ENCODE measurements around the gene ALOX12.
A peak's percentile ranks its signal among the peaks of the same experiment; 100 is the strongest.

ALOX12 gene

GRCh38 chr17:7002288-7003047 is 6.6 kb downstream of the ALOX12 start:
- TF ChIP-seq EGR1 (IDR thresholded peaks at IDR 0.05) (no peak), NFIC (IDR thresholded peaks at IDR 0.05) (no peak)

DNA sequence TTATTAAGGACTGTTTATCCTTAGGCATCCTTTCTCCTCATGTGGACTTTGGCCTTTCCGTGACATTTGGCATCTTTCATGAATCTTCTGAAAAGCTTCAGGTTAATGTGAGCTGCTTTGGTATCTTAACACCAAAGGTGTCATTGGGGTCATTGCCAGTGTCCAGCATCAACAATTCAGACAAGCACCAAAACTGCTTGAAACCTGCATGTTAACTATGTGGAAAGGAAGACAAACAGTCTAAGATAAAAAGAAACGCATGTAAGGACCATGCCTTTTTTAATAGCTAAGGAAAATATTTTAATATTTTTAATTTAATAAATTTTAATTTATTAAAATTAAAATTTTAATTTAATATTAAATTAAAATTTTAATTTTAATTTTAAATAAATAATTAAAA is 7.9 kb downstream of the ALOX12 start:
- no peak for TF ChIP-seq TEAD4 (IDR thresholded peaks at IDR 0.05)

DNA sequence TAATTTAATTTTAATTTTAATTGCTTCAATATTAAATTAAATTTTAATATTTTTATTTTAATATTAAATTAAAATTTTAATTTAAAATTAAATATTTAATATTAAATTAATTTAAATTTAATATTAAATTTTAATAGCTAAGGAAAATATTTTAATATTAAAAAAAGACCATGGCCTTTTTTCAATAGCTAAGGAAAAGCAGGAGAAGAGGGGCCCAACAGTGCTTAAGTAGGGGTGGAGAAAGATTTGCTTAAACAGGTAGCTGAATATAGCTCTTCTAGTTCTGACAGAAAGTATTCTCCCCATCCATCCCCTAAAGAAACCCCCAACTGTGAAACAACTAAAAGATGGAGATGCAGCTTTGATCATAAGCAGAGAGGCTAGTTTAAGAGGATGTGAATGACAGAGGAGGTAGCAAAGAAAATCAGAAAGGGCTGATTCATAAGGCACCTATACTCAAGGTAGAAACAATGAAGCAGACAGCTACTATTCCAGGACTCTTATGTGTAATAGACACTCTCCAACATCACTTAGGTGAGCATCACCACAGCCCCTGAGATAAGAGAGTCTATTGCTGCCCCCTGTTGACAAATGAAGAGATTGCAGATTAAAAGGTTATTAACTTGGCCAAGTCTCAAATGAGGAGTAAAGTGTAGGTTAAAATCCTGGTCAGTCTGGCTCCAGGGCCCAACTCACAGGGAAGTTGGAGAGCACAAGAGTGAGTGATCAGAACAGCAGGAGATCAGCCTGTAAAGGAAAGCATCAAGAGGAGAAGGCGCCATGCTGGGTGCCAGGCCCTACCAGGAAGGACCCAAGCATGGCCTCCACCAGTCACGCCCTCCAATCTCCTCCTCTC is 8.8 kb downstream of the ALOX12 start:
- TF ChIP-seq TCF12 (IDR thresholded peaks at IDR 0.05; ENCODE audit: low read depth) (no peak), RAD21 (IDR thresholded peaks at IDR 0.05; ENCODE audit: low read depth) (peak; percentile 87)

DNA sequence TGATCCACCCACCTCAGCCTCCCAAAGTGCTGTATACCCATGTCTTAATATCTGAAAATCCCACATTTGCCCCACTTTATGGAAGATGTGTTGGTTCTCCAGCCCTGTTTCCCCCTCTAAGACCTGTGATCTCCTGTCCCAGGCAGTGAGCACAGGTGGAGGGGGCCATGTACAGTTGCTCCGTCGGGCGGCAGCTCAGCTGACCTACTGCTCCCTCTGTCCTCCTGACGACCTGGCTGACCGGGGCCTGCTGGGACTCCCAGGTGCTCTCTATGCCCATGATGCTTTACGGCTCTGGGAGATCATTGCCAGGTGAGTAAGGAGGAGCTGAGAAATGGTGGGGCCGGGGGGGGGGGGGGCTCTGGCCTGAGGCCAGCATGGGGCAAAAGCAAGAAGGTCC is 9.9 kb downstream of the ALOX12 start:
- TF ChIP-seq FOXM1 (IDR thresholded peaks at IDR 0.05; ENCODE audit: borderline replicate concordance, low read depth) (no peak), RAD21 (IDR thresholded peaks at IDR 0.05; ENCODE audit: low read depth) (no peak), CREB1 (IDR thresholded peaks at IDR 0.05; ENCODE audit: low read depth) (no peak), TAF1 (IDR thresholded peaks at IDR 0.05; ENCODE audit: low read depth) (no peak)

- TF ChIP-seq MAX (IDR thresholded peaks at IDR 0.05) (no peak), TCF12 (IDR thresholded peaks at IDR 0.05; ENCODE audit: low read depth) (no peak), FOXM1 (IDR thresholded peaks at IDR 0.05; ENCODE audit: borderline replicate concordance, low read depth) (no peak), YY1 (IDR thresholded peaks at IDR 0.05; ENCODE audit: low read depth) (no peak), RAD21 (IDR thresholded peaks at IDR 0.05; ENCODE audit: low read depth) (no peak), TAF1 (IDR thresholded peaks at IDR 0.05; ENCODE audit: low read depth) (no peak), EP300 (IDR thresholded peaks at IDR 0.05; ENCODE audit: borderline replicate concordance) (no peak), REST (IDR thresholded peaks at IDR 0.05; ENCODE audit: low read depth) (no peak), TEAD4 (IDR thresholded peaks at IDR 0.05) (no peak)
- TF ChIP-seq, protein P1, sequence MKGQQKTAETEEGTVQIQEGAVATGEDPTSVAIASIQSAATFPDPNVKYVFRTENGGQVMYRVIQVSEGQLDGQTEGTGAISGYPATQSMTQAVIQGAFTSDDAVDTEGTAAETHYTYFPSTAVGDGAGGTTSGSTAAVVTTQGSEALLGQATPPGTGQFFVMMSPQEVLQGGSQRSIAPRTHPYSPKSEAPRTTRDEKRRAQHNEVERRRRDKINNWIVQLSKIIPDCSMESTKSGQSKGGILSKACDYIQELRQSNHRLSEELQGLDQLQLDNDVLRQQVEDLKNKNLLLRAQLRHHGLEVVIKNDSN (IDR thresholded peaks at IDR 0.05) = no peak
These were observed 11.3 kb downstream of the ALOX12 start for GRCh38 chr17:7007143-7007542.

DNA sequence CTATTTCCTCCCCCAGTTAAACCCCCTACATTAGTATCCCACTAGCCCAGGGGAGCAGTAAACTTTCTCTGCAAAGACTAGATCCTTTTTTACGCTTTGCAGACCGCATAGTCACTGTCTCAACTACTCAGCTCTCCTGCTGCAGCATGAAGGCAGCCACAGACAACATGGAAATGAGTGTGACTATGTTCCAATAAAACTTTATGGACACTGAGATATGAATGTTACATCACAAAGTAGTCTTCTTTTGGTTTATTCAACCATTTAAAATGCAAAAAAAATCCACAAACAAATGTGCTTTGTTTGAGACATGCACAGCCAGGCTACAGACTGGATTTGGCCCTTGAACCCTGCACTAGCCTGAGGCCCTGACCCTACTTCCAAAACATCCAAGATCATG is 14.7 kb downstream of the ALOX12 start:
- TF ChIP-seq EP300 (IDR thresholded peaks at IDR 0.05; ENCODE audit: borderline replicate concordance) (no peak), MAX (IDR thresholded peaks at IDR 0.05) (no peak), REST (IDR thresholded peaks at IDR 0.05; ENCODE audit: low read depth) (no peak), CEBPB (IDR thresholded peaks at IDR 0.05) (no peak), RAD21 (IDR thresholded peaks at IDR 0.05; ENCODE audit: low read depth) (no peak), FOXM1 (IDR thresholded peaks at IDR 0.05; ENCODE audit: borderline replicate concordance, low read depth) (no peak), ZBTB7A (IDR thresholded peaks at IDR 0.05; ENCODE audit: low read depth) (no peak), TAF1 (IDR thresholded peaks at IDR 0.05; ENCODE audit: low read depth) (no peak), EGR1 (IDR thresholded peaks at IDR 0.05) (no peak), TCF12 (IDR thresholded peaks at IDR 0.05; ENCODE audit: low read depth) (no peak)

DNA sequence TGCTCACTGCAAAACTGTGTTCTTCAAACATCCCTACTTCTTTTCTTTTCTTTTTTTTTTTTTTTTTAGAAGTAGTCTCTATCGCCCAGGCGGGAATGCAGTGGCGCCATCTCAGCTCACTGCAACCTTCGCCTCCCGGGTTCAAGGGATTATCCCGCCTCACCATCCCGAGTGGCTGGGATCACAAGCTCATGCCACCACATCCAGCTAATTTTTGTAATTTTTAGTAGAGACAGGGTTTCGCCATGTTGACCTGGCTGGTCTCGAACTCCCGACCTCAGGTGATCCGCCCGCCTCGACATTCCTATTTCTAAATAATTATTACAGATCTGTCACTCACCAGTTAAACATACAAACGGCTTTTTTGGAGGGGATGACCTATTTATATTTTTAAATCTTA is 15.6 kb downstream of the ALOX12 start:
- TF ChIP-seq RAD21 (IDR thresholded peaks at IDR 0.05; ENCODE audit: low read depth) (no peak), EGR1 (IDR thresholded peaks at IDR 0.05) (no peak), YY1 (IDR thresholded peaks at IDR 0.05; ENCODE audit: low read depth) (no peak), CEBPB (IDR thresholded peaks at IDR 0.05) (no peak), CREB1 (IDR thresholded peaks at IDR 0.05; ENCODE audit: low read depth) (no peak), TEAD4 (IDR thresholded peaks at IDR 0.05) (no peak), NFIC (IDR thresholded peaks at IDR 0.05) (no peak), MAX (IDR thresholded peaks at IDR 0.05) (no peak), ZBTB7A (IDR thresholded peaks at IDR 0.05; ENCODE audit: low read depth) (no peak), TAF1 (IDR thresholded peaks at IDR 0.05; ENCODE audit: low read depth) (no peak), FOXM1 (IDR thresholded peaks at IDR 0.05; ENCODE audit: borderline replicate concordance, low read depth) (no peak), REST (IDR thresholded peaks at IDR 0.05; ENCODE audit: low read depth) (no peak), EP300 (IDR thresholded peaks at IDR 0.05; ENCODE audit: borderline replicate concordance) (no peak)
- TF ChIP-seq, protein P1 (IDR thresholded peaks at IDR 0.05) = no peak
